Loucy (cell line): Measurements from ENCODE around the gene LMBRD2.

Experiments
- H2AFZ ChIP-seq: fragments of 200-600 bp; sonication (generic); 2 replicates; pipeline ENCODE4 v1.6.0; 2016; ENCODE audit warnings: antibody characterized with exemption, mild to moderate bottlenecking, low read length, moderate library complexity
- H3F3A ChIP-seq: fragments of 200-600 bp; 2 replicates; pipeline ENCODE4 v1.6.0; 2016; ENCODE audit warnings: antibody characterized with exemption, low read depth, mild to moderate bottlenecking
- H3K27me3 ChIP-seq: fragments of 200-600 bp; sonication (generic); 2 replicates; pipeline ENCODE4 v1.6.1; 2014; ENCODE audit warnings: low read length, mild to moderate bottlenecking; ENCODE audit not compliant: insufficient read depth, poor library complexity, severe bottlenecking
- H3K36me3 ChIP-seq: fragments of 200-600 bp; sonication (generic); 2 replicates; pipeline ENCODE4 v1.6.1; 2016; ENCODE audit warnings: low read length; ENCODE audit not compliant: insufficient read depth
- H3K4me1 ChIP-seq: fragments of 200-600 bp; sonication (generic); 2 replicates; pipeline ENCODE4 v1.5.1; 2014; ENCODE audit warnings: low read length, mild to moderate bottlenecking; ENCODE audit not compliant: insufficient read depth, poor library complexity, severe bottlenecking
- H3K4me2 ChIP-seq: fragments of 200-600 bp; sonication (generic); 2 replicates; pipeline ENCODE4 v1.6.0; 2014; ENCODE audit warnings: antibody characterized with exemption, low read length, low read depth, mild to moderate bottlenecking; ENCODE audit not compliant: poor library complexity, severe bottlenecking
- H3K4me3 ChIP-seq: fragments of 200-600 bp; sonication (generic); 2 replicates; pipeline ENCODE4 v1.5.1; 2014; ENCODE audit warnings: low read length, mild to moderate bottlenecking, mixed read lengths; ENCODE audit not compliant: poor library complexity, severe bottlenecking
- H3K79me2 ChIP-seq: fragments of 200-600 bp; sonication (generic); 2 replicates; pipeline ENCODE4 v1.6.1; 2014; ENCODE audit warnings: low read length; ENCODE audit not compliant: insufficient read depth
- H3K9ac ChIP-seq: fragments of 200-600 bp; sonication (generic); 2 replicates; pipeline ENCODE4 v1.6.0; 2014; ENCODE audit warnings: mild to moderate bottlenecking, low read depth, low read length, moderate library complexity; ENCODE audit not compliant: poor library complexity, severe bottlenecking
- H3K9me2 ChIP-seq: fragments of 200-600 bp; sonication (generic); replicated peaks from 2 replicates; pipeline ENCODE4 v1.6.1; 2016; ENCODE audit warnings: low read depth, low read length, mixed read lengths
- H3K9me3 ChIP-seq: fragments of 200-600 bp; sonication (generic); 2 replicates; pipeline ENCODE4 v1.6.1; 2014; ENCODE audit warnings: mild to moderate bottlenecking, antibody characterized with exemption, low read length, low read depth; ENCODE audit not compliant: insufficient read depth
- H4K20me1 ChIP-seq: fragments of 200-600 bp; sonication (generic); 2 replicates; pipeline ENCODE4 v1.6.0; 2014; ENCODE audit warnings: antibody characterized with exemption, low read length, mild to moderate bottlenecking; ENCODE audit not compliant: insufficient read depth, poor library complexity, severe bottlenecking
- CTCF ChIP-seq: fragments of 200-600 bp; sonication (generic); conservative IDR thresholded peaks from 2 replicates; pipeline ENCODE4 v1.5.1; 2014; ENCODE audit warnings: mild to moderate bottlenecking, antibody characterized with exemption, low read length
- EZH2phosphoT487 ChIP-seq: fragments of 200-600 bp; IDR thresholded peaks from 2 replicates; pipeline ENCODE4 v1.6.1; 2018; ENCODE audit warnings: antibody characterized with exemption, mild to moderate bottlenecking, moderate library complexity, borderline replicate concordance

Gene LMBRD2

GRCh38 chr5:36128795-36129194 is 22.9 kb downstream of the LMBRD2 start:
- no peaks in the 10 kb centered on the region for H3K4me1 ChIP-seq
- no peaks in the 10 kb centered on the region for H3K27me3 ChIP-seq
- H3K9ac ChIP-seq = no peak overlapping the region
- H4K20me1 ChIP-seq = no peaks in the 10 kb centered on the region
- no peak overlapping the region for H3K4me3 ChIP-seq
- H3K9me3 ChIP-seq = peaks cover 10% of the 10 kb centered on the region; the same call in 1 of the 2 replicates
- no peak overlapping the region for H2AFZ ChIP-seq
- no peaks in the 10 kb centered on the region for H3K9me2 ChIP-seq
- no peaks in the 10 kb centered on the region for H3K36me3 ChIP-seq
- H3K79me2 ChIP-seq = no peaks in the 10 kb centered on the region
- no peak overlapping the region for H3K4me2 ChIP-seq
- no peaks in the 10 kb centered on the region for H3F3A ChIP-seq
- TF ChIP-seq CTCF (no peak), EZH2phosphoT487 (no peak)

GRCh38 chr5:36125868-36126267 is 25.8 kb downstream of the LMBRD2 start:
- Histone ChIP-seq H3K79me2 (no peaks in the 10 kb centered on the region), H3K36me3 (0 out of 2 replicates have a peak, but pooled peaks cover 6% of the 10 kb centered on the region), H3K9ac (no peak overlapping the region), H3K4me2 (no peak overlapping the region), H3K4me1 (no peaks in the 10 kb centered on the region), H3F3A (no peaks in the 10 kb centered on the region), H3K9me2 (no peaks in the 10 kb centered on the region), H2AFZ (no peak overlapping the region), H3K9me3 (peaks cover 10% of the 10 kb centered on the region; the same call in 1 of the 2 replicates), H3K4me3 (no peak overlapping the region), H3K27me3 (no peaks in the 10 kb centered on the region), H4K20me1 (no peaks in the 10 kb centered on the region)
- no peak for TF ChIP-seq EZH2phosphoT487

GRCh38 chr5:36111238-36111637 is 40.4 kb downstream of the LMBRD2 start:
- Histone ChIP-seq H3K9me2 (no peaks in the 10 kb centered on the region), H3K79me2 (no peaks in the 10 kb centered on the region), H3K9me3 (no peaks in the 10 kb centered on the region), H3K4me1 (peaks cover 15% of the 10 kb centered on the region), H3K36me3 (peaks cover 14% of the 10 kb centered on the region; the same call in 1 of the 2 replicates), H3K4me2 (peak overlapping the region; percentile 10), H2AFZ (no peak overlapping the region), H3K4me3 (no peak overlapping the region), H4K20me1 (no peaks in the 10 kb centered on the region), H3K27me3 (no peaks in the 10 kb centered on the region), H3K9ac (no peak overlapping the region), H3F3A (no peaks in the 10 kb centered on the region)
- TF ChIP-seq EZH2phosphoT487 (no peak), CTCF (no peak)

DNA sequence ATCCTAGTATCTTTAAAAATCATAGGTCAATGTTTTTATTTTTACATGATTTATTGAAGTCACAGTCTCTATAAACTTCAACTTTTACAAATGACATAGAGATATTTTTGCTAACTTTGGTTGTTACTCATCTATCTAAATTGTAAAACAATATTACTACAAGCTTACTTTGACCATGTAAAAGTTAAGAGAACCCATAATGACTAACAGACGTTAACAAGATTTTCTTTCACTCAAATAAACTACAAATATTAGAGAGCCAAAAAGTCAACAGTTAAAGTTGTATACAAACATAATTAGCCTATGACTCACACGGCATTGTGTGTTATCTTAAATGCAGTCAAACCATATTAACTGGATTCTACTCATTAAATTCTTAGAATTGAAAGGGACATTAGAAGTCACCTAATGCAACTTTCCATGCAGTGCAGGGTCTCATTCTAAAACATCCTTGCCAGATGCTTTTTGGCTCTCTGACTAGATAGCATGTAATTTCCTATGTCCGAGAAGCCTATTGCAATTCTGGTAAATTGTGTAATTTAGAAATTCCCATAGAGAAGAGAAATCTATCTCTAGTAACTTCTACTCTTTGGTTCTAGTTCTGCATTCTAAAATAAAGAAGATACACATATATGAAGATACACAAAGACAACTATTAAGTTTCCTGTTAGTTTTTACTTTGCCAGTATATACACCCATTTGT is 42.8 kb downstream of the LMBRD2 start:
- Histone ChIP-seq H3K79me2 (no peaks in the 10 kb centered on the region), H3K9me2 (no peaks in the 10 kb centered on the region), H2AFZ (no peak overlapping the region), H4K20me1 (no peaks in the 10 kb centered on the region), H3K4me2 (no peak overlapping the region), H3F3A (no peaks in the 10 kb centered on the region), H3K4me1 (peaks cover 15% of the 10 kb centered on the region), H3K27me3 (no peaks in the 10 kb centered on the region), H3K4me3 (no peak overlapping the region), H3K9me3 (no peaks in the 10 kb centered on the region), H3K9ac (no peak overlapping the region), H3K36me3 (peaks cover 14% of the 10 kb centered on the region; the same call in 1 of the 2 replicates)
- no peak for TF ChIP-seq EZH2phosphoT487
- no peak for TF ChIP-seq CTCF
